Ramos (cell line): ENCODE results near the gene SPAG7.

Experiments
- in situ Hi-C: fragments of 300-500 bp; cut with MboI; formaldehyde crosslinking; loops from one replicate; pipeline ENCODE4 v1.14.3; 2022; ENCODE audit warnings: low sequenced_read_pairs; ENCODE audit not compliant: unreplicated experiment

The SPAG7 gene

DNA sequence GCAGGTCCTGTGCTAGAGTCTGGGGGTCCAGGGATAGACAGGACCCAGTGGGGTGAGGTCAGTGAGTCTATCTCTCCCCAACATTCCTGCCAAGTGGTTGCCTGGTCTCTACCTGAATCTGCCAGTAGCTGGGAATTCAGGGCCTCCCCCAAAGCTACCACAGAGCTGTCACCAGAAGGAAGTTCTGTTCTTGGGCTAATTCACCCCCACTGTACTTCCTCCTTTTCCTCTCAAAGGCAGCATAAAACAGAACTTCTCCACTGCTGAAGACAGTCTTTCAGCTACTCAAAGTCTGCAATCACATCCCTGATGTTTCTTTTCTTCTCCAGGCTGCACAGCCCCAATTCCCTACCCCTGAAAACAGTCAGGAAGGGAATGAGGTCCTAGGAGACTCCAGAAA, 11.1 kb upstream of the SPAG7 start:
- in situ Hi-C loops = no loop called here

GRCh38 chr17:4974115-4974670, 6.6 kb upstream of the SPAG7 start:
- in situ Hi-C loops = no loop called here

GRCh38 chr17:4973256-4974114, 5.9 kb upstream of the SPAG7 start:
- in situ Hi-C loops = no loop called here

GRCh38 chr17:4972752-4973151, 5.1 kb upstream of the SPAG7 start:
- in situ Hi-C loops = no loop called here

- in situ Hi-C loops = no loop called here
Measured at GRCh38 chr17:4972322-4972721, 4.7 kb upstream of the SPAG7 start.

- in situ Hi-C loops = no loop called here
Measured at GRCh38 chr17:4971826-4972225, 4.2 kb upstream of the SPAG7 start.

DNA sequence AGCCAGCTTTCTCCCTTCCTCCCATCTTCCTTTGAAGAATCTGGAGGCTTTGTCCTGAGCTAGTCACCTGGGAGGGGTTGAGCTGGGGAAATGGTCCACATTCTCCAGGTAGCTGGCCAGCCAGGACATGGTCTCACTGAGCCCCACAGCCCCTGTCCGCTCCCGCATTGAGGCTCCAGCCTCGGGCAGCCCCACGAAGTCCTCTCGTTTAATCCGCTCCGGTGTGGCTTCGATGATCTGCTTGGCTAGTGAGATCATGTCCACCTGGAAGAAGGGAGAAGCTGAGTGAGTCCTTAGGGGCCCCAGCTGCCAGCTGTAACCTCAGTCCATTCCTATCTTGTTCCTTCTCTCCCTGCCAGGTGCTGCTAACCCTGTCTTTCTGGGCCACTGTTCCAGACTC, 2.7 kb upstream of the SPAG7 start:
- in situ Hi-C loops = no loop called here

DNA sequence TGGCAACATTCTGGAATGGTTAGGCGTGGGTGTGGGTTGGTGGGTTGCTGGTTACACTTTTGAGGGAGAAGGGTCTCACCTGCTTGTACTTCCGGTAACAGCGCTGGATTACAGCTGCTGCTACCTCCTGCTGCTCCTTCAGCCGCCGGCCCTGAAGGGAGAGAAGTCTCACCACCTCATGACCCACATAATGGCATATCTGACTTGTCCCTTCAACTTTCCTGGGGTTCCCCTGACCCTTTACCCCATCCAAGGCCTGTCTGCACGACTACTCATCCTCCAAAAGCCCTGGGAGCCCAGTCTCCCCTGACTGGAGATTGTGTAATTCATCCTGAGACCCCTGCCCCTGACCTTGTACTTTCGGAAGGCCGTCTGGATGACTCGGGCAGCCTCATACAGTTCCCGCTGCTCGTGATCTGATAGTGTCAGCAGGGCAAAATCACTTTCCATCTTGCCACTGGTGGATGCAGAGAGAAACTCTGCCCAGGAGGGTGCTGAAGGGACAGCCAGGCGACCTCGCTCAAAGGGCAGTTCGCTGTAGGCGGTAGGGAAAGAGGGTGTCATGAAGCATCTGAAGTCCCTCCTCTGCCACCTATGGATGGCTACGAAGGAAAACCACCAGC, 2.0 kb upstream of the SPAG7 start:
- in situ Hi-C loops = no loop called here

DNA sequence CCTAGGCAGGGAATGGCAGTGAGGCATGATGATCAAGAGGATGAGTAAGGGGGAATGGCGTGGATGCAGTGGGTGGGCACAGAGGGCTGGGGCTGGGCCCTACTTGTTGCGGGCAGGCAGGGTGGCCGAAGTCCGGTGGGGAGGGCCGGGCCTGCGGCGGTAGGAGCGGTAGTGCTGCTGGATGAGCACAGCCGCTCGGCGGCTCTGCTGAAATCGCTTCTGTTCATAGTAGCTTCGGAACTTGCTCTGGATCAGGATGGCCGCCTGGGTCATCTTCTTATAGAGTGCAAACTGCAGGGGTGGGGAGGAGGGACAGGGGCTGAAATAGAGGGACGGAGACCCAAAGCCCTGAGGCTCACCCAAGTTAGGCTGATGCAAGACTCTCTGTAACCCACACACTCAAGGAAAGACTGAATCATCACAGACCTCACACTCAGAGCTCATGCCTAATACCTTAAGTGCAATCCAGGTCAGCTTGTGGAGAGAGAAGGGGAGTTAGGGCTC, 1.5 kb upstream of the SPAG7 start:
- in situ Hi-C loops = no loop called here

DNA sequence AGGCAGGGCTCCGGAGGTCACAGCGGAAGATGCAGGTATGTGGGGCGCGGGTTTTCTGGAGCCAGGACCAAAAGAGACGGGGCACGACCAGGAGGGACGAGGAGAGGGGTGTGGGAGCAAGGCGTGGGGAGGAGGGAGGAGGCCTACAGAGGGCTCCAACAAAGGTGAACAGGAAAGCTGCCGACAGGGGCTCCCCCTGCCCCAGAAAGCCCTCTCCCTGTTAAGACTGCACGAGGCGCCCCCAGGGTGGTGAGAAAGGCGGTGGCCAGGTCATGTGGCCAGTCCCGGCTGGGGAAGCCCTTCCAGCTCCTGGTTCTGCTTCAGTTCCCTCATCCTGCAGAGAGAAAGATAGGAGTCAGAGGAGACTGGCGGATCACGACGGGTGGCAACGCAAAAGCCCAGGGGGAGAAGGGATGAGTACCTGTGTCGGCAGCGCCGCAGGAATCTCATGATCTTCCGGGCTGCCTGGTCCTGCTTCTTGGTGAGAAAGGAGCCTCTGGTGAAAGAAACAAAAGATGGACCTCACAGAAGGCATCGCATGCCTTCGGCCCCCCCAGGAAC, 949 bp upstream of the SPAG7 start:
- in situ Hi-C loops = no loop called here

DNA sequence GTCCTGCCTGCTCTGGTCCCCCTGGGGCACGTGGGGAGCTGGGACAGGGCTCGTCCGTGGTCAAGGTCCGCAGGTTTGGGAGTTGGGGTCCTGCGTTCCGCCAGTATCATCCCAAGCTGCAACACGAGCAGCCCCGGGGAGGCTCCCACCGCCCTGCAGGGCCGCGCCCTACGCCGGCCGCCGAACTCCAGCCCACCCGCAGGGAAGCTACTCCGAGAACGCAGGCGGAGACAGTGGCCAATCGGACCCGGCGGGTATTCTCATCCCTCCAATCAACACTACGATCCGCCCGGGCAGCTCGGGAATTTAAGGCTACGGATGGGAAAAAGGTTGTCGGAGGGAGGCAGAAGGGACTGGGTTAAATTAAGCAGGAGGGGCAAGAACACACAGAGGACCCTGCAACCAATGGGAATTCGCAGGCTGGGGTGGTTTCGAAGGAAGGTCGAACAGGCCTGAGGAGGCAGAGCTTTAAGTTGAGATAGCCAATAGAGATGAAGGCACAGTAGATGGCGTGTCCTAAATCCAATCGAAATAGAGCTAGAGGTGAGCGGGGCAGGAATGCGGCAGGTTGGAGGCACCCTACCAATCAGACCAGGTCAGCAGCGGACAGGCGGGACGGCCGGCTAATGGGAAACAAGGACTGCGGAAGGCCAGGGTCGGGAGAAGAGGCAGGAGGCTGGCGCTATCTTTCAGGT, 626 bp downstream of the SPAG7 start:
- in situ Hi-C loops = no loop called here

GRCh38 chr17:4965311-4965986, 2.2 kb downstream of the SPAG7 start:
- in situ Hi-C loops = no loop called here

DNA sequence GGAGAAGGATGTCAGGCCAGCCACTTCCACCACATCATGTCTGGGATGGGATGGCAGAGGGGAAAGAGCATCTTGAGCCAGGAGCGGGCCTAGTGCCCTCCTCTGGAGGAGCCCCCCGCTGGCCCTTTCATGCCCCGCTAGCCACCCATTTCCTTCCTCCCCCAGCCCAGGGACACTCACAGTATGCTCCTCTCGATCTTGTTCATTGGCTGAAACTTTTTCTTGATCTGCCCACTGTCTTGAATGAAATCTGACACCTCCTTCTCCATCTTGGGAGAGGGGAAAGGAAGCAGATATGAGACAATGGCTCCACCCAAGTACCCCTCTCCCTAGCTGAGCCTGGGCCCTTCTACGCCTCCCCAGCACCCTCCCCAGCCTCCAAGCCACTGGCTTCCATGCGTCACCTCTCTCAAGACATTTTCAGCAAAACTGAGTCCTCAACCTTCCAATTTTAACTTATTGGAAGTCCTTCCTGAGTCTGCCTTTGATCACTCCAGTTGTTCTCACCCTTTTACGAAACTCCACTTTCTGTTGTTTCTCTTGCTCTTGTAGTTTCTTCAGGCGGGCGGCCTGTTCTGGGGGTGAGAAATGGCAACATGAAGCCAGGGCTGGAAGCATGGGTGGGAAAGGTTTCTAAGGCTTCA, 7.2 kb downstream of the SPAG7 start:
- in situ Hi-C loops = no loop called here

DNA sequence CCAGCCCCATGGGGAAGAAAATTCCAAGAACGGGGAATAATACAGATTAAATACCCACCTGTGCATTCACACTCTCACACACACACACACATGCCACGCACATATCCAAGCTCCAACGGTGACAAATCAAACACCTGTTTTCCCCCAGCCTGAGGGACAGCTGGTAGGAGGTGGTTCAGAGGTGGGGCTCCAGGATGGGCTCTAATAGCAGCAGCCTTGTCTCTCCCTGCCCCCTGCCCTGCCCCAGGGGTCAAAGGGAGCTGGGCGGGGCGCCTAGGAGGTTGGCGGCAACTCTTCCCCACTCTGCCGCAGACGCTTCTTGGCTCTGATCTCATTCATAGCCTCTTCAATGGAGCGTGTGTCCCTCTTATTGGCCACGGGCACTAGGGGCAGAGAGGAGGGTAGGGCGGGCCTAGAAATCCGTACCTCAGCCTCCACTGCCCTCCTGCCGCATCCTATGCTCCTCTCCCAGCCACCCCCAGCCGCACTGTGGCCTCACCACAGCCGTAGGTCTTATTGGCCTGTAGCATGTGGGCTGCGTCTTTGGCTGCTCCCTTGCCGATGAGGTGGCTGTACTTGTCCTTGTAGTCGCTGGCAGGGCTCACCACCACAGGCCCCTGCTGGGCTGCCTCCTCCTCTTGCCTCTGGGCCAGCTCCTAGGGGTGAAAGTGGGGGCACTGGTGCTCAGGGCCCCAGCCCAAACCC, 8.2 kb downstream of the SPAG7 start:
- in situ Hi-C loops = no loop called here

- in situ Hi-C loops = no loop called here
Measured at GRCh38 chr17:4958102-4958501, 9.5 kb downstream of the SPAG7 start.

DNA sequence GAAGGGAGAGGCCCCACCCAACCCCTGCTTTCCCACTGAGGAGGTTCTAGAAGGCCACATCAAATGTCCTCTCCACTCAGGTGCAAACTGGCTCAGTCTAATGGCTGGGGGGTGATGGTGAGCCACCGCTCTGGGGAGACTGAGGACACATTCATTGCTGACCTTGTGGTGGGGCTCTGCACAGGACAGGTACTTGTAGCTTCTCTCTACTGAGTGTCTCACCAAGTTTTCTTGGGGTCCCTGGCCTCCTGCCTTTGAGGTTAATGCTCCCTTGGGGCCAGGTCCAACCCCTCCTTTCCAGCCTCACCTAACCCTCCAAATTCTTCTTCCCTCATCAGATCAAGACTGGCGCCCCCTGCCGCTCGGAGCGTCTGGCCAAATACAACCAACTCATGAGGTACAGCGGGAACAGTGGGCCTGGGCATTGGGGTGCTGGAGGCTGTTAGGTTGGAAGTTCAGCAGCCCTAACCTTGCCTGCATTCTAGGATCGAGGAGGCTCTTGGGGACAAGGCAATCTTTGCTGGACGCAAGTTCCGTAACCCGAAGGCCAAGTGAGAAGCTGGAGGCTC, 11.0 kb downstream of the SPAG7 start:
- in situ Hi-C loops = no loop called here

DNA sequence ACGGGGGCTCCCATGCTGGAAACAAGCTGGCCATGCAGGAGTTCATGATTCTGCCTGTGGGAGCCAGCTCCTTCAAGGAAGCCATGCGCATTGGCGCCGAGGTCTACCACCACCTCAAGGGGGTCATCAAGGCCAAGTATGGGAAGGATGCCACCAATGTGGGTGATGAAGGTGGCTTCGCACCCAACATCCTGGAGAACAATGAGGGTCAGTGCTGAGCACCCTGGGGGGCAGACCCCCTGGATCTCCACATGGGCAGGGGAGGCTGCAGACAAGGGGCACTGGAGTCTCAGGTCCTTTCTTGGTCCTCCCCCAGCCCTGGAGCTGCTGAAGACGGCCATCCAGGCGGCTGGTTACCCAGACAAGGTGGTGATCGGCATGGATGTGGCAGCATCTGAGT, 12.5 kb downstream of the SPAG7 start:
- in situ Hi-C loops = no loop called here

DNA sequence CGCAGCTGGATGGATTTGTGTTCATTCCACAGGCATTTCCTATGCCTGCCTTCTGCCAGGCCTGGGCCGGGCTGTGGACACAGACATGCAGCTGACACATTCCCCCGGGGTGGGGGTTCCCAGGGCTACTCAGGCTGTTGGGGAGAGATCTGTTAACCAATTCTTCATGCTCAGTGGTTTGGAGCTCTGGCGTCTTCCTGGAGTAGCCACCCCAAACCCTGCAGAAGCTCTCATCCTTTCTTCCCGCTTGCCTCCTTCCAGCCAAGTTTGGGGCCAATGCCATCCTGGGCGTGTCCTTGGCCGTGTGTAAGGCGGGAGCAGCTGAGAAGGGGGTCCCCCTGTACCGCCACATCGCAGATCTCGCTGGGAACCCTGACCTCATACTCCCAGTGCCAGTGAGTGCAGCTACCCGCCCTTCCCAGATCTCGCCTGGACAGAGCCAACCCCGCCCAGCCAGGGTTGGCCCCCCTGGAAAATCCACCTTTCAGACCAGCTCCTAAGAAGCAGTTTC, 14.1 kb downstream of the SPAG7 start:
- in situ Hi-C loops = no loop called here
